SH-SY5Y (cell line): ENCODE measurements around the gene RETSAT.

ENCODE experiments used
- GATA2 ChIP-seq: IDR thresholded peaks from 2 replicates; pipeline ENCODE4 v1.6.1; 2011; ENCODE audit warnings: mild to moderate bottlenecking, low read depth, low read length
- GATA3 ChIP-seq: IDR thresholded peaks from 2 replicates; pipeline ENCODE4 v1.6.1; 2011; ENCODE audit warnings: low read depth, mild to moderate bottlenecking, low read length, moderate library complexity

DNA sequence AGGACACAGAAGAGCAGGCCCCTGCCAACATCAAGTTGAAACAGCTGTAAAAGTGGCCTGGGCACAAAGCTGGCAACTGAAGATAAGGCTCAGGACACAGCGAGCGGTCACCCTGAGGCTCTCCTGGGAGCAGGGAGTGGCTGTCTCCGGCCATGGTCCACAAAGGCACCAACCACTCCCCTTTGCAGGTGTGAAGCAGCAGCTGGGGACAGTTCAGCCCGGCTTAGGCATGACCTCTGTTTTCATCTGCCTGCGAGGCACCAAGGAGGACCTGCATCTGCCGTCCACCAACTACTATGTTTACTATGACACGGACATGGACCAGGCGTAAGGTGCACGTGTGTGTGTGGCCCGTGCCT is 39.5 kb downstream of the RETSAT start:
- no peak for TF ChIP-seq GATA3
- no peak for TF ChIP-seq GATA2
